NCI-H2171 (cell line): ENCODE results near the gene CC2D1A.
A peak's percentile ranks its signal among the peaks of the same experiment; 100 is the strongest.

Source experiments
- DNase-seq: peaks from one replicate; lab custom pipeline; 2025; lab: John Stamatoyannopoulos, UW

Gene CC2D1A

DNA sequence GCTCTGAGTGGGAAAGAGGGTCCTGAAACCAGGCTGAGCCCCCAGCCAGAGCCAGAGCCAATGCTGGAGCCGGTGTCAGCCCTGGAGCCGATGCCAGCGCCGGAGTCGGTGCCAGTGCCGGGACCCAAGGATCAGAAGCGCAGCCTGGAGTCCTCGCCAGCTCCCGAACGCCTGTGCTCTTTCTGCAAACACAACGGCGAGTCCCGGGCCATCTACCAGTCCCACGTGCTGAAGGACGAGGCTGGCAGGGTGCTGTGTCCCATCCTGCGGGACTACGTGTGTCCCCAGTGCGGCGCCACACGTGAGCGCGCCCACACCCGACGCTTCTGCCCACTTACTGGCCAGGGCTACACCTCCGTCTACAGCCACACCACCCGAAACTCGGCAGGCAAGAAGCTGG, 28.7 kb upstream of the CC2D1A start:
- no peak for DNase-seq

DNA sequence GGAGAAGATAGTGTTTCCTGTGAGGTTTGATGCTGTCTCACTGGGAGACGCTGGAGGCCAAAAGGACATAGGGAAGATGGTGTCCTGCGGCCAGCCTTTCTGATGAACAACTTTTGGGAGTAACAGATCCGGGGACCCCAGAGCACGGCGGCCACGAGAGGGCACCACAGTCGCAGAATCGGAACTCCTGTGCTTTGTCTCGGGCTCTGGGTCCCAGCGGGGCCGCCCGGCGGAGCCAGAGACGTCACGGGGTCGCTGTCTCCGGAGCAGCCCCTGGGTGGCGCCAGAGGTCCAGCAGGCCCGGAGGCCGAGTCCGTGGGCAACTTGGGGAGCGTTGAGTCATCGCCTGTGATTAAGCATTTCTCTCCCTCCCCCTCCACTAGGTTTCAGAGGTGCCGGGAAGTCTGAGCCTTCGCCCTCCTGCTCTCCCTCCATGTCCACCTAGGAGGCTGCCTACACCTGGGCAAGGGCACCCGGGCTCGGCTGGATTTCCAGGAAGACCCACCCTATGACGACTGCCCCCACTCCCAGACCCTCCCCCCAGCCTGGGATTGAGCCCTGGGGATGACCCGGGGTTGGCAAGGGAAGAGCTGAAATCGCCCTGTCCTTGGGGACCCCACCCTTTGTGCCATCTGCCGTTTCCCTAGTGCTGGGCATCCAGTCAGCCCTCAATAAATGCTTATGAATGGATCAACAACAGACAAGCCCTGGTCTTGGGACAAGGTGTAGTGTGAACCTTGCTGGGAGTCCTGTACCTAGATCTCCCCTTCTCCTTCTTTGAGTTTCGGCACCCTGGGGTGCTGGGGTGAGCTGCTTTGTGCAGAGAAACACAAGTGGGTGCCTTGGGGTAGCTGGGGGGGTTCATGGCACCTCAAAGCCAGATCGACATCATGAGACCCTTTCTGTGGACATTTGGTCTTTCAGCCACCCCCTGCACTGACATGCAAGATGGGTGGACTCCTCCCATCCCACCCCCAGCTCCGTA, 25.6 kb upstream of the CC2D1A start:
- DNase-seq, result peak; percentile 89

DNA sequence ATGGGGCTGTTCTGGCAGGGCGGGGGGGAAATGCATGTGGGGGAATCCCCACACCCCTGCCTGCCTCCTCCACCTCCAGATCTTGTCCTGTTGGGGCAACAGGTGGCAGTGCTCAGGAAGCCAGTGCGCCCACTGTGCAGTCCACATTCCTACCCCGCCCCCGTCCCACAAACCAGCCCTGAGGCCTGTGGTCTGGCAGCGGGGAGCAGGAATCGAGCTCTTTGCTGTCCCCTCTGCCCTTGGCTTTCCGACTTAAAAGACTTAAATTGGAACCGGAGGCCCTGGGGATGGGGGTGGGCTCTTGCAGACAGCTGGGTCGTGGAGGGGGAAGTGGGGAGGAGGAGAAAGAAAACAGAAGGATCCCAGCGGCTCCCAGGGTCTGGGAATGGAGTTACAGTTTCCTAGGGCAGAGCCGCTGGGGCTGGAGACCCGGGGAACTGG, 24.7 kb upstream of the CC2D1A start:
- DNase-seq, result no peak

DNA sequence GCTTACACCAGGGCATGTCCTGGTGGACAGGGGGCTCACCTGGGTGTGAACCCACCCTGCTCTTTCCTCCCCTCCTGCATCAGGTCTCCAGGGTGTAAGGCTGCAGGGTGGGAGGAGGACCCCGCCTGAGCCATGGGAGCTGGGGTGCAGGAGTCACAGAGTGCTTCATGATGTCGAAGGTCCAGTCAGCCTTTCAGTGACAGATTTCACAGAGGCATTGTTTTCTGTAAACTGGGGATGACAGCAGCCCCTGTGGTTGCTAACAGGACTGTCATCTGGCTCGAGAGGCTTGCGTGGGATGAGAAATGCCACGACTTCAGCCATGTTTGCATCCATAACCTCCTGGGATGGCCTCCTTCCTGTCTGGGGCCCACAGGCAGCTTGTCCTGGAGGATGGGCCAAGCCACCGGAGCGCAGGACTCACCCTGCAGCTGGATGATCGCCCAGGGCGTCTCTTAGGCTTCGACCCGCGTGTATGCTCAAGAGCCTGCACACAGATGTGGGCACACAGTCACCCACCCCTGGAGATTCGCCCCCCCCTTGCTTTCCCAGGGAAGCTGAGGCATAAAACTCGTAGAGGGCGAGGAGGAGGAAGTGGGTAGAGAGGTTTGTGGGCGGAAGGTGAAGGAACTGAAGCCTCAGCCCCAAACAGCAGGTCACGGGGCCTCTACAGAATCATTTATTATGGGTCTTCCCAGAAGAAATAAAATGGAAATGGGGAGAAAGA, 24.1 kb upstream of the CC2D1A start:
- DNase-seq, result no peak

DNA sequence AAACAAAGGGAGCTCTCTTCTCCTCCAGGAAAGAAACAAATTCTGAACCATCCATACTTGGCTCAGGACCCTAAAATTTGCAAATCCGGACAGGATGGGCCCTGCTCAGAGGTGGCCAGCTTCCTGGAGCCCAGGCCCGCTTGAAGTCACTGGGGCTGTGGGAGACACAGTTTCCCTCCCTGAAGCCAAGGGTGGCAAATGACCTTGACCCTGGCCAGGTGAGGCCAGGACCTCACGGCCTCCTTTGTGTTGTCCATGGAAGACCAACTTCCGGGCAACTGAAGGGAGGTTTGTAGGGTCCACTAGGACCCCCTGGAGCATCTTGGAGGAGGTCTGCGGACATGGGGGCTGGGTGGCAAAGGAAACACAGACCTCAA, 23.6 kb upstream of the CC2D1A start:
- DNase-seq, result no peak

DNA sequence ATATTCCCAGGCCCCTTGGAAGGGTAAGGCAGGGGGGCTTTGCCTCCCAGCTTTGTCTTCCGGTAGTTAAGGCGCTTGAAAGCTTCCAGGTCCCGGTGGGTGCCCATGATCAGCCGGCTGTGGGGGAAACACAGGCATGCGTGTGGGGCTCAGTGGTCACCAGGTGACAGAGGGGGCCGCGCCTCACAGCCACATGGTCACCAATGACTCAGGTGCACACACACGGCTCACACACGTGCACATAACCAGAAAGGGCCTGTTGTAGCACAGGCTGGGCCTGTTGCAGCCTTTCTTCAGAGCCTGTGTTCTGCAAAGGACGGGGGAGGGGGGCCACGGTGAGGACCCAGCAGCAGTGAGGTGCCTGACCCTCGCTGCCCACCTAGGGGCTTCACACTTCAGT, 23.2 kb upstream of the CC2D1A start:
- no peak for DNase-seq

DNA sequence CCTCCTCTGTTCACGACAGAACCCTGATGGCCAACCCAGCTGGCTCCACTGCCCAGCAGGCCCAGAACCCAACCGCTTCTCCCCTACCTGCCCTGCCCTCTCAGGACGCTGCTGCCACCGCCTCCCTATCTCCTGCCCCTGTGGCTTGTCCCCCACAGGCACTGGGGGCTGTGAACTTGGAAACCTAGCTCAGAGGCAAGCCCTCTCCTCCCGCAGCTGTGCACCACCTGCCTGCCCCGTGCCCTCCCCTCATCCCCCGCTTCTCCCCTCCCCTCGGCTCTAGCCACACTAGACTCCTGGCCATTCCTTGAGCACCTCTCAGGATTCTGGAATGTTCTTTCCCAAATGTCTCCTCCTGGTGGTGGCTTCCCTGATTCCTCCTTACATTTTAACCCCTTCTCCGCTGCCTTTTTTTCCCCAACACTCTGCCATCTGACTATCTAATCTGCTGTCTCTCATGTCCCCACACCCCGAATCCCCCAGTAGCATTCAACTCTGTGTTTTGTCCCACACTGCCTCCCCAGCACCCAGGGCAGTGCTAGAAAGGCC, 22.4 kb upstream of the CC2D1A start:
- no peak for DNase-seq

DNA sequence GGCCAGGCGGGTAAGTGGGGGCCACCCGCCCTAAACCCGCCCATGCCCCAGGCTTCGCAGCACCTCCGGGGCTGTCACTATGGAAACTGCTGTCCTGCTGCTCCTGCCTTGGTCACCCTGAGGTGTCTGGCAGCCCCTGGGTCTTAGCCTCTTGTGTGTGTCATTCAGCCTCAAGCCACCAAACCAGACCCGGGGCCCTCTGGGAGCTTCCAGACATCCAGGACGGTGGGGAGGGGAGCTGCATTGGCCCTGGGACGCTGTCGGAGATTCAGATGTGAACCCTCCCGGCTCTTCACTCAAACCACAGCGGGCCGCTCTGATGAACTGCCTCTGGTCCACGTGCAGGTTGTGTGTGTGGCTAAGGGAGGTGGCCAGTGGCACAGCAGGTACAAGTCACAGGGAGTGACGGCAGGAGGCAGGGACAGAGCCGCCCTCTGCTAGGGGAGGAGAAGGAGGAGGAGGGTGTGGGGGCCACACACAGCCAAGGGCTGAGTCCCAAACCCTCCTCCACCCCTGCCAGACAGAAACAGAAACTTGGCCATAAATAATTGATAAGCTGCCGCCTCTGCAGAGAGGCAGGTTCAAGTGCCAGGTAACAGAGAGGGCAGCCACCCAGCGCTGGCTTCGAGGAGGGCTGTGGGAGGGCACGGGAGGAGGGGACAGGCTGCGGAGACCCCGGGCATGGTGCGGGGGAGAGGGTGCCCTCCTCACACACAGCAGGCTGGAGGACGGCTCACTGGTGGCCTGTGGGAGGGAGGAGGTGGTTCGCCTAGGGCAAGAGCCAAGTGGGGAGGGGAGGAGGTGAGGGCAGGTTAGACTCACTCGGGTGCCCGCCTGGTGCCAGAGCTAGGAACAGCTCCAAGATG, 21.0 kb upstream of the CC2D1A start:
- no peak for DNase-seq

DNA sequence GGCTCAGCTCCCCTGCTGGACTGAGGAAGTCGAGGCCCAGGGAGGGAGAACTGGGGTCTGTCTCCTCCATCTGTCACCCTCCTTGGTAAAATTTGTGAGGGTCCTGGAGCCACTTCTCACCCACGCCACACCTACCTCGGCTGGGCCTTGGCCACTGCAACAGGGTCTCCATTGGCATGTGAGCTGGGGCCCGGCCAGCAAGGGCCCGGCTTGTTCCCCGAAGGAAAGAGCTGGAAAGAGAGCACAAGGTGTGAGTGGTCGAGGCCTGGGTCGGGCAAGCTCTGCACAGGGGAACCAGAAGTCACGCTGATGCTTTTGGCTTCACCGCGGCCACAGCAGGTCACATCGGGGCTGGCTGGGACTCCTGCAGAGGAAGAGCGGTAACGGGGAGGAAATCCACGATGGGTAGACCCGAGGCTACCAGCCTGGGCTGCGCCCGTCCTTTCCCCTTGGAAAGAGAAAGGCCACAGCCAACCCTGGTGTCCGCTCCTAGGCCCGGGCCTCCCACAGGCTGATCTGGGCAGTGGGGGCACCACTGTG, 20.1 kb upstream of the CC2D1A start:
- DNase-seq, result no peak

DNA sequence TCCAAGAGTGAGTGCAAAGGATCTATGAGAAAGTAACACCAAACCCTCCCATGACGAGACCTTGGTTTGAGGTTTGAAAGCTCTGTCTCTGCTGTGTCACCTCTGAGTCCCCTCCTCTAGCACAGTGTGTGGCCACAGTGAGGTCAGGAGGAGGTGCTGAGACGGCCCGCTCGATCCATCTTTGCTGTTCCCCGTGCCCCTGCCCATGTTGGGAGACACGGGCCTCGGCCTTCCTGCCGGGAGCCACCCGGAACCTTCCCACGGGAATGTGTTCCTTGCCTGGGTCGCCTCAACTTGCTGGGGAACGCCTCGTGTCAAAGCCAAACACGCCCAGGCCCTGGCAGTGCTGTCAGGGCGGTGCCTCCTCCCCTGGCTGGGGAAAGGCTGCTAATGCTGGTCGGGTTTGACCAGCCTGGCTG, 19.0 kb upstream of the CC2D1A start:
- DNase-seq, result no peak

DNA sequence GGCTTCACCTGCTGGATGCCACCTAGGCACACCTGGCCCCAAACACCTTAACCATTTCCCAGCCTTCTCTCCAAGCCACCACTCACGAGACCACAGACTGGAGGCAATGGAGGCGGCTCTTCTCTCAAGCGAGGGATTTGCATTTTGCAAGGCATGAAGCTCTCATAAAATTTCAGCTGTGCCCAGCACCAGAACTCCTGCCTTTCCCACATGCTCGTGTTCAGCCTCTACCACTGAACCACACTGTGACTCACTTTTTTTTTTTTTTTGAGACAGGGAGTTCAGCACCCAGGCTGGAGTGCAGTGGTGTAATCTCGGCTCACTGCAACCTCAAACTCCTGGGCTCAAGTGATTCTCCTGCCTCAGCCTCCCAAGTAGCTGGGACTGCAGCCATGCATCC, 18.5 kb upstream of the CC2D1A start:
- DNase-seq, result no peak

DNA sequence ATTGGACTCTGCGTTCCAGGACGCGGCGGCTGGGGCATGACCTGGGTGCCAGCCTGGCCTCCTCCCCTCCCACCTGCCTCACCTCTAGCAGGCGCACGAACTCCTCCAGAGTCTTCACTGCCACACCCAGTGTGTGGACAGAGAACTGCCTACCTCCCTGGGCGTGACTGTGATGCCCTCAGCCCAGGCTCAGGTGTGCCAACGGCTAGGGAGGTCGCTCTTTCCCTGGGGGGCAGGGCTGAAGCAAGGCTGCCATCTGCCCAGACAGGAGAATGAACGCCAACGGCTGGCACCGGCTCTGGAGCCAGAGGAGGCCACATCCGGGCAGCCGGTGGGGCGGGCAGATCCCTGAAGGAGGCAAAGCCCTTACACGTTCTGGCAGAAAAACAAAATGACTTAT, 17.7 kb upstream of the CC2D1A start:
- DNase-seq, result peak; percentile 60

DNA sequence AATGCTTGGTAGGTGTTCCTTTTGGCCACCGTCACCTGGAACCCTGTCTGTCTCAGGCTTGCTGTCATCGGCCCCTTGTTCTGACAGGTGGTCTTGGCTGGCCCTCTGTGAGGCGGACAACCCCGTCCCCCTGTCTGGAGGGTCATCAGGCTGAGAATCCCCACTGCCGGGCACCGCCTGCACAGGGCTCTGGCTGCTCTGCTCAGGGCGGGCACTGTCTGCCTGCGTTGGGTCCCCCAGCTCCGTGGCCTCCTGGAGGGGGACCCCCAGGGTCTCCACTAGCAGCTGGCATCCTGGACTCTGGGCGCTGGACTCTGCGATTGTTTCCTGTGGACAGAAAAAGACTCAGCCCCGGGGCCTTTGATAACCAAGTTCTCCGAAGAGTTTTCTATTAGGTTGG, 15.9 kb upstream of the CC2D1A start:
- no peak for DNase-seq

DNA sequence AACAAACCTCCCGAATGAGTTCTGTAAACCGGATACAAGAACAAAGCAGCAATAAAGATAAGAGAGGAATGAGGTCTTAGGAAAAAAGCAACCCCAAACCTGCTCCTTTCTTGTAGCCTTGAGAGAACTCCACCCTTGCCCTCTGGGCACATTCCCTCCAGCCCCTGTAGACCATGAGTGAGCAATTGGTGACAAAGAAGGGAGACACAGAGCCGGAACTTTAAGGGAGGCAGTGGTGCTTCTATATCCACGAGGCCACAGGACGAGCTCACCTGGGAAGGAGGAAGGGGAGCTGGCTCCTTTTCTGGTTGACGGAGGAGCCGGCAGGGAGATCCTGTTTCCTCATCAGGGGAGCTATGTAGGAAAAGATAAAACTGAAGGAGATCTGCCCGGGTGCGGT, 13.1 kb upstream of the CC2D1A start:
- DNase-seq, result no peak

DNA sequence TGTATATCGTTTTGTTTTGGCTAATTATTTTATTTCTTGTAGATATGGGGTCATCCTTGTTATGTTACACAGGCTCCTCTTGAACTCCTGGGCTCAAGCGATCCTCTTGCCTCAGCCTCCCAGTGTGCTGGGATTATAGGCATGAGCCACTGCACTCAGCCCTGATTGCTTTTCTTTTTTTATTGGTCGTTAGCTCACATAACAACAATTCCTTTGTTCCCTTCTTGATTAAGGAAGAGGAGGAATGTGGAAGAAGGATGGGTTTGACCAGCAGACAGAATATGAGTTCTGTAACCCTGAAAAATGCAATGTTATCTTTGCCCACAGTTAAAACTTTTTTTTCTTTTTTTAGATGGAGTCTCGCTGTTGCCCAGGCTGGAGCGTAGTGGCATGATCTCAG, 11.4 kb upstream of the CC2D1A start:
- no peak for DNase-seq

DNA sequence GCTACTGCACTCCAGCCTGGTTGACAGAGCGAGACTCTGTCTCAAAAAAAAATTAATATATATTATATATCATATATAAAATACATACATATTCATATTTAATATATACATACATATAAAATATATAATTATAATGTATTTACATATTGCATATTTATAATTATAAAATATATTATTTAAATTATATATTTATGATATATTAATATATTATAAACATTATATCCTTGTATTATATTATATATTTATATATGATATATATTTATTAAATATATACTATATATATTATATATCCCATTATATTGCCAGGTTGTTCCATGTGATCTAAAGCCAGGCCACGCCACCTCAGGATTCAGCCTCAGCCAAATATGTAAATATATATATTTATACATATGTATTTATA, 9.8 kb upstream of the CC2D1A start:
- DNase-seq, result no peak

DNA sequence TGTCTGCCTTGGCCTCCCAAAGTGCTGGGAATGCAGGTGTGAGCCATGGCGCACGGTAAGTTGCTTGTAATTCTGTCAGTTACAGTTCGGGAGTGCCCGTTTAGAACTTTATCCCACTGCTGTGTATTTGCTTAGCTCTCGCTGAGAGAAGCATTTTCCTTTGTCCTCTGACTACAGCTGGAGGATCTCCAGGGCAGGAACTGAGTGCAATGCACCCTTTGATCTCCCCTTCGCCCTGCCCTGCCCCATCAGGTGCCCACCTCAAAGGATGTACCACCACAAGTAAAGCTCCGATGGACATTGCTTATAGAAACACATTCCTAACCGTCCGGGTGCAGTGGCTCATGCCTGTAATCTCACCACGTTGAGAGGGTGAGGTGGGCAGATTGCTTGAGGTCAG, 6.6 kb upstream of the CC2D1A start:
- DNase-seq, result no peak

DNA sequence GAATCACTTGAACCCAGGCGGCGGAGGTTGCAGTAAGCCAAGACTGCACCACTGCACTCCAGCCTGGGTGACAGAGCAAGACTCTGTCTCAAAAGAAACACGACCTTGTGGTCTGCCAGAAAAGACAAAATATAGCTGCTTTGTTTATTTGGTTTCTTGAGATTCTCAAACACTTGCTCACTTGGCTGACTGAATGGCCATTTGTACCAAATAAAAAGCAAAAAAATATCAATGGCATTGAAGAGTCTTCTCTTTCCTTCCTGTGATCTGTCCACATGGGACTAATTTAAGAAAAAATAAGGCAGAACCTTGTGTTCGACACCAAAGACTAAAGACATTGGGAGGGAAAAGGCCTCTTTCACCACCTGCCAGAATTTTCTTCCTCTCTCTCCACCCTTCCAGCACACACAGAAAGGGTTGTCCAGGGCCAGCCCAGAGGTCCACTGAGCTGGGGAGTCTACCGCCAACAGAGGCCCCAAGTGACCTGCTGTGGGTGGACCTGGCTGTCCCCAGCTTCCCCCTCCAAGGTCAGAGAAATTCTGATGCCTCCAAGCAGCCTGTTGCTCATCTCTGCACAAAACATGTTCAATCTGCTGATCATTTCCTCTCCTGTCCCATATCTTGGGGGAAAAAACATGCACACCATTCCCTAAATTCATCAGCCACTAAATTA, 6.0 kb upstream of the CC2D1A start:
- no peak for DNase-seq

DNA sequence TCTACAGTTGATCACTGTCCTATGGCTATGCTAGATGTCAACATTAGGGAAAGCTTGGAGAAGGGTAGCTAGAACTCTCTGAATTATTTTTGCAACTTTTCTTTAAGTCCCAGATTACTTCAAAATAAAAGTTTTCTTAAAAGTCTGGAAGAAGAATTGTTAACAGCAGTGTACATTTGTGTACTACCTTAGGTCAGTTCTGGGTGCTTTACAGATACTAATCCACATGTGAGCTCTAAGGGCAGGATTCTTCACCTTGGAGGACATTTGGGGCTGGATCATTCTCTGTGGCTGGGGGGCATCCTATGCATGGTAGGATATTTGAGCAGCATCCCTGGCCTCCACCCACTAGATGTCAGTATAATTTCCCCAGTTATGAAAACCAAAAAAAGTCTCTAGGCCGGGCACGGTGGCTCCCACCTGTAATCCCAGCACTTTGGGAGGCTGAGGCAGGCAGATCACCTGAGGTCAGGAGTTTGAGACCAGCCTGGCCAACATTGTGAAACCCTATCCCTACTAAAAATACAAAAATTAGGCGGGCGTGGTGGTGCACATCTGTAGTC, 2.9 kb upstream of the CC2D1A start:
- DNase-seq, result no peak

DNA sequence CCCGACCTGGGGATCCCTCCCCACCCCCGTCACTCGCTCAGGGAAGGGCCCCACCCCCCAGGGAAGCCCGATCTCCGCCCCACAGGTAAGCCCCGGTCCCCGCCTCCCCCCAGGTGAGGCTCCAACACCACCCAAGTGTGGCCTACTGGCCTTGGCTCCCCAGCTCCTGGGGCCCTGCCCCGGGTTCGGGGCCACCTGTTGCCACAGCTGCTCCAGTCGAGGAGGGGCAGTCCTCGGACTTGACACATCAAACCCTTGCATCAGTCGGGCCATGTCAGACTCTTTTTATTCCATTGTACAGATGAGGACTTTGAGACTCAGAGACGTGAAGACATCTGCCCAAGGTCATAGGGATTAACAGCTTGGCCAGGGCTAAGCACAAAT, 512 bp downstream of the CC2D1A start:
- DNase-seq, result no peak

DNA sequence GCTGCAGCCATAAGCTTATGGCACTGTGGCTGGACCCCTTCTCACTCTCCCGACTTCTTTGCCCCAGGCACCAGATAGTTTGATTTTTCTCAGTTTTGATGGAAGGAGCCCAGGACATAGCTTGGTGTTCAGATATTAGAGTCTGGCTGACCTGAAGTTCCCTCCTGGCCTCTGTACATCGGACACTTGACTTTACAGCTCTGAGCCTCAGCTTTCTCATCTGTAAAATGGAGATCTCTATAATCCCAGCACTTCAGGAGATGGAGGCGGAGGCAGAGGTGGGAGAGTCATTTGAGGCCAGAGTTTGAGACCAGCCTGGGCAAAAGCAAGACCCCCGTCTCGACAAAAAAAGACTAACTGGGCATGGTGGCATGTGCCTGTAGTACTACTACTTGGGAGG, 909 bp downstream of the CC2D1A start:
- no peak for DNase-seq
